Prostate gland (tissue), 2 donors: Measurements from ENCODE around the gene KCNK5. TPM values are rescaled to one million over a fixed set of nuclear protein-coding genes. Genes with fewer than 3 reads are reported as not detected.

ENCODE experiments used
- DNase-seq: peaks from one replicate; pipeline ENCODE4 v3.0.0-alpha.2; 2019; ENCODE audit warnings: low spot score
- H3K27ac ChIP-seq, 2 donors: fragments of 200-600 bp; sonication (generic); 2 replicates each; pipeline ENCODE4 v1.5.1; 2017 to 2019
- H3K27me3 ChIP-seq: fragments of 200-600 bp; sonication (generic); replicated peaks from 2 replicates; pipeline ENCODE4 v1.5.1; 2019; ENCODE audit not compliant: insufficient read depth
- H3K36me3 ChIP-seq, 2 donors: fragments of 200-600 bp; sonication (generic); 1 replicate in 1 of 2; 2 replicates in 1 of 2; pipeline versions ENCODE4 v1.5.1 to v1.8.1; 2017 to 2019
- H3K4me1 ChIP-seq: fragments of 200-600 bp; sonication (generic); replicated peaks from 2 replicates; pipeline ENCODE4 v1.5.1; 2019
- H3K4me3 ChIP-seq, 2 donors: fragments of 200-600 bp; sonication (generic); 2 replicates each; pipeline ENCODE4 v1.5.1; 2017 to 2019
- H3K9me3 ChIP-seq: fragments of 200-600 bp; sonication (generic); 2 replicates; pipeline ENCODE4 v1.5.1; 2017
- POLR2A ChIP-seq: fragments of 450-650 bp; IDR thresholded peaks from one replicate; pipeline ENCODE4 v1.6.1; 2016; ENCODE audit warnings: antibody characterized with exemption, mild to moderate bottlenecking
- POLR2AphosphoS5 ChIP-seq: sonication (generic); formaldehyde crosslinking; IDR thresholded peaks from one replicate; pipeline ENCODE4 v1.6.1; 2017; ENCODE audit warnings: antibody characterized with exemption
- WGBS: methylation state at CpG from one replicate; pipeline ENCODE4 v1.1.5; 2018; 5-methylcytosine and 5-hydroxymethylcytosine counted together
- intact Hi-C: fragments of 100-400 bp; cut with DNase I; formaldehyde crosslinking; loops from one replicate; pipeline ENCODE4 v1.14.2; 2022
- total RNA-seq, 2 donors: library from RNA; depleted of rRNA; stranded (reverse); fragments of >200 nt; gene quantifications; one replicate each; pipeline ENCODE4 v1.1.0, GENCODE V29; 2016
- TF ChIP-seq, protein P1 (sequence below), 4 experiments: fragments of 200-600 bp in 2 of 4; fragments of 450-650 bp in 2 of 4; sonication (generic) in 2 of 4; IDR thresholded peaks; 1 replicate in 3 of 4; 2 replicates in 1 of 4; pipeline ENCODE4 v1.5.1; 2016 to 2019; ENCODE audit warnings: antibody characterized with exemption in 4 of 4, mild to moderate bottlenecking in 2 of 4, moderate library complexity in 2 of 4

The KCNK5 gene
- total RNA-seq, 2 donors from 2014 or later, result 1.8 to 2.7 TPM

DNA sequence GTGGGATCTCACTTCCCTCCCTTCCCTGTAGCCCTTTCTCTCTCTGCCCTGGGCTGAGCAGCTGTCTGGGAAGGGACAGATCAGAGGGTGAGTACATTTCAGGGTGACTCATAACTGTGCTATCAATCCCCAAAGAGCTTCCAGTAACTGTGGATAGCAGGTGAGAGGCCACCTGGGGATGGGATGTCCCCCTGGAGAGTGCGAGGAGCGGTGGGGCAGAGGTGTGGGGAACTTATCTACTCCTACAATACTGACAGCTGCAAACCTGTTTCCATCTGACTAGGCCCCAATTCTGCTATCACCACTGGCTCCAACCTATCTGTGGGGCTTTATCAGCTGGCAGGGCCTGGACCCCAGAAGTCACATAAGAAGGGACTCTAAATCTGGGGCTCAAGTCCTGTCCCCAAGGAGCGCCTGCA lies 32.6 kb downstream of the KCNK5 start:
- TF ChIP-seq POLR2A (no peak), POLR2AphosphoS5 (no peak)
- TF ChIP-seq, protein P1, sequence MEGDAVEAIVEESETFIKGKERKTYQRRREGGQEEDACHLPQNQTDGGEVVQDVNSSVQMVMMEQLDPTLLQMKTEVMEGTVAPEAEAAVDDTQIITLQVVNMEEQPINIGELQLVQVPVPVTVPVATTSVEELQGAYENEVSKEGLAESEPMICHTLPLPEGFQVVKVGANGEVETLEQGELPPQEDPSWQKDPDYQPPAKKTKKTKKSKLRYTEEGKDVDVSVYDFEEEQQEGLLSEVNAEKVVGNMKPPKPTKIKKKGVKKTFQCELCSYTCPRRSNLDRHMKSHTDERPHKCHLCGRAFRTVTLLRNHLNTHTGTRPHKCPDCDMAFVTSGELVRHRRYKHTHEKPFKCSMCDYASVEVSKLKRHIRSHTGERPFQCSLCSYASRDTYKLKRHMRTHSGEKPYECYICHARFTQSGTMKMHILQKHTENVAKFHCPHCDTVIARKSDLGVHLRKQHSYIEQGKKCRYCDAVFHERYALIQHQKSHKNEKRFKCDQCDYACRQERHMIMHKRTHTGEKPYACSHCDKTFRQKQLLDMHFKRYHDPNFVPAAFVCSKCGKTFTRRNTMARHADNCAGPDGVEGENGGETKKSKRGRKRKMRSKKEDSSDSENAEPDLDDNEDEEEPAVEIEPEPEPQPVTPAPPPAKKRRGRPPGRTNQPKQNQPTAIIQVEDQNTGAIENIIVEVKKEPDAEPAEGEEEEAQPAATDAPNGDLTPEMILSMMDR (IDR thresholded peaks at IDR 0.05), result no peak
- no peak for DNase-seq
- no peak overlapping the region for H3K27ac ChIP-seq
- intact Hi-C loops, result no loop called here
- no peaks in the 10 kb centered on the region for H3K36me3 ChIP-seq
- 88% methylated on average over 3 of the region's 3 CpGs for WGBS
- no peak overlapping the region for H3K4me3 ChIP-seq
- H3K27me3 ChIP-seq, result no peaks in the 10 kb centered on the region
- no peaks in the 10 kb centered on the region for H3K4me1 ChIP-seq
- H3K9me3 ChIP-seq, result no peaks in the 10 kb centered on the region

- no peaks in the 10 kb centered on the region for H3K36me3 ChIP-seq
- intact Hi-C loops, result no loop called here
- 98% methylated on average over 3 of the region's 3 CpGs for WGBS
- H3K4me3 ChIP-seq, result no peak overlapping the region
- no peak overlapping the region for H3K27ac ChIP-seq
- no peaks in the 10 kb centered on the region for H3K4me1 ChIP-seq
- H3K9me3 ChIP-seq, result no peaks in the 10 kb centered on the region
- H3K27me3 ChIP-seq, result no peaks in the 10 kb centered on the region
- no peak for DNase-seq
- TF ChIP-seq, protein P1 (IDR thresholded peaks at IDR 0.05), result no peak
Observed at GRCh38 chr6:39195792-39196385, 33.4 kb downstream of the KCNK5 start.

GRCh38 chr6:39194466-39194865 lies 34.8 kb downstream of the KCNK5 start:
- H3K9me3 ChIP-seq, result no peaks in the 10 kb centered on the region
- no peaks in the 10 kb centered on the region for H3K27me3 ChIP-seq
- TF ChIP-seq, protein P1 (IDR thresholded peaks at IDR 0.05), result no peak
- TF ChIP-seq POLR2A (no peak), POLR2AphosphoS5 (no peak)
- H3K27ac ChIP-seq, result no peak overlapping the region
- 96% methylated on average over 9 of the region's 9 CpGs for WGBS
- no peaks in the 10 kb centered on the region for H3K36me3 ChIP-seq
- no peak overlapping the region for H3K4me3 ChIP-seq
- DNase-seq, result no peak
- intact Hi-C loops, result no loop called here
- no peaks in the 10 kb centered on the region for H3K4me1 ChIP-seq

DNA sequence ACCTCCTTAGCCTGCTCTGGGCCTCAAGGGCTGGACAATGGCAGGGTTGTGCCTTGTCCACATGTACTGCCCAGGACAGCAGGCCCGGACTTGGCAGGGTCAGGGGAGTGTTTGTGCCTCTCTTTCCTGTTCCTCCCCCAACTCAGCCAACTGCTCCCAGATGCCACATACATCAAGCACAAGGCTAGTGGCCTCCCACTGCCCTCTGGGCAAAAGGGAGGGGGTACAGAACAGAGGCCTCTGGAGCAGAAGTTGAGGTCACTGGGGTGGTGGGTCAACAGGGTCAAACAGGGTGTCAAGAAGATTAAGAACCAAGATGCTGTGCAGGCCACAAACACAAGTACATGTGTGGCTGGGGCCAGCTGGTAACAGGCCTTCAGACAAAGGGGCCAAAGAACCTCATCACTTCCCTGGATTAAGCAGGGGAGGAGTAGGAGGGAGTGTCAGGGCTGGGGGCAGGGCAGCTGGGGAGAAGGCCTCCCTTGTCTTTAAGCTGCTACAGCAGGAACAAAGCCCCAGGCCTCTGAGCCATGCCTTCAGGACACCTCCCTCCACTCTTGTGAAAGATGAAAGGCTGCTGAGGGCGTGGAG lies 36.0 kb downstream of the KCNK5 start:
- no peak for DNase-seq
- H3K27ac ChIP-seq, result no peak overlapping the region
- no peaks in the 10 kb centered on the region for H3K27me3 ChIP-seq
- WGBS, result 61% methylated on average over 2 of the region's 2 CpGs
- no peak overlapping the region for H3K4me3 ChIP-seq
- intact Hi-C loops, result no loop called here
- H3K36me3 ChIP-seq, result no peaks in the 10 kb centered on the region
- TF ChIP-seq, protein P1 (IDR thresholded peaks at IDR 0.05), result no peak
- TF ChIP-seq POLR2AphosphoS5 (no peak), POLR2A (no peak)
- H3K9me3 ChIP-seq, result no peaks in the 10 kb centered on the region
- H3K4me1 ChIP-seq, result no peaks in the 10 kb centered on the region

GRCh38 chr6:39192736-39193135 lies 36.5 kb downstream of the KCNK5 start:
- intact Hi-C loops, result no loop called here
- no peaks in the 10 kb centered on the region for H3K4me1 ChIP-seq
- 85% methylated on average over 6 of the region's 6 CpGs for WGBS
- H3K36me3 ChIP-seq, result no peaks in the 10 kb centered on the region
- no peak overlapping the region for H3K27ac ChIP-seq
- DNase-seq, result no peak
- no peaks in the 10 kb centered on the region for H3K27me3 ChIP-seq
- no peak overlapping the region for H3K4me3 ChIP-seq
- no peak for TF ChIP-seq POLR2A
- TF ChIP-seq, protein P1 (IDR thresholded peaks at IDR 0.05), result no peak
- TF ChIP-seq POLR2AphosphoS5, result no peak
- H3K9me3 ChIP-seq, result no peaks in the 10 kb centered on the region
